ENCODE results near the gene VSIG2.

The VSIG2 gene

DNA sequence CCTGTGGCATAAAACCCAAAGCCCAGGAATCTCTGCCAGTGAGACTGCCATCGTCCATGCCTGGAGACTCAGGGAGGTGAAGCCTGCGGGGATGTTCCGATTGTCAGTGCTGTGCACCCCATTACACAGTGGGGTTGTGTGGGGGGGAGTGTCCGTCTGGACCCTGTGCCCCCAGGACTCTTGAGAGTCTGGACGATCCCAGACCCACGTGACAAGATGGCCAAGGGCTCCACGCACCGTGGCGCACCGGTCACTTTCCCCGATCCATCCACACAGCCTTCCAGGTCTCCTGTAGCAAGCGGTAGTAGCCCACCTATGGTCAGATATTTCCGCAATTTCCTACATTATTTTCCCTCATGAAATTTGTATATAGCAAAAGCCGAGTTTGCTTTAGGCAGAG is 33.3 kb downstream of the VSIG2 start:
- DNase-seq: no peak

DNA sequence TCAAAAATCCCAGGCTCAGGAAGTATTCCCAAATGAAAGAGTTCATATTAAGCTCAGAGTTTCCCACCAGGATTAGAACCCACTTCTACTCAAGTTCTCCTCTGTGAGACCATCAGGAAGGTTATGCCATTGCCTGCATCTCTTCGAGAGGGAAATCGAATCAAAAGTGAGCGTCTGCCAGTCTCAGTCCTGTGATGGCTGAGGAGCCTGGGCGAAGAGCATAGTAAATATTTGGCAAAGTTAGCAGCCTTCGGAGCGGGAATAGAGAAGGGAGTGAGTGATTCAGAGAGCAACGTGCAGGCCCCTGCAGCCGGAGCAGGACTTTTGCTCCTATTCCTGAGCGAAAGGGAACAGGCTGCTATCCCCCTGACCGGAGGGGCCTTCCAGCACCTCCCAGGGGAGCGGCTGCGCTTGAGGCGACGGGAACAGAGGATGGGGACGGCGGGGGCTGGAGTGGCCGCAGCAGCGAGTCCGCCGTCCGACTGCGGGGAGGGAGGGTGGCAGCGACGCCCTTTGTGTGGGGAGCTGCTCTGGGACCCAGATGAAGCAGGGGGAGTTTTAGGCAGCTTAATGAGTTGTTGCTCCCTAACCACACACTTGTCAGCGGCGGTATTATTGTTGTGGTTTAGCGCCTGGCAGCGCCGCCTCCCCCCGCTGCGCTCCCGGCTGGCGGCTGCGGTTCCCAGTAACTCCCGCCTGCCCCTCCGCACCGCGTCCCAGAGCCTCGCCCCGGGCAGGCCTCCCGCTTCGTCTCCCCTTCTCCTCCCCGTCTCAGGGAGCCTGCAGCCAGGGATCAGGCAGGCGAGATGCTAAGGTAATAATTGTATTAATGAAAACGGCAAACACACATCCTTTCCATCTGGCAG is 34.0 kb downstream of the VSIG2 start:
- peak in 2 of 5 experiments; percentile 15 to 44 for DNase-seq

DNA sequence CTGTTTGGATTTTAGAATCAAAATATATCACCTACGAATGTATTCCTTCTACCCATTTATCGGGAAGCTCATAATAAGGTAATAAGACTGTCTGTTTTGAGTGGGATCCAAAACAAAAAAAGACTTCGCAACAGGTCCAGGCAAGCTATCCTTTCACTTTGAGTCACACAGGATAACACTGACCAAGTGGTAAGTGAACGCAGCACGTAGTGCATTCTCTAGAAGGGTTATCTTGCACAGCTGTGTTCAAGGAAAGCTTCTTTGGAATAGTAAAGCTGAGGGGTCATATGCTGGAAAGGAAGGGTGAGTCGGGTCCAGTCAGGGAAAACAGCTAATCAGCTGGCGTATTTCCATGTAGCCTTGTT is 34.7 kb downstream of the VSIG2 start:
- DNase-seq: no peak

DNA sequence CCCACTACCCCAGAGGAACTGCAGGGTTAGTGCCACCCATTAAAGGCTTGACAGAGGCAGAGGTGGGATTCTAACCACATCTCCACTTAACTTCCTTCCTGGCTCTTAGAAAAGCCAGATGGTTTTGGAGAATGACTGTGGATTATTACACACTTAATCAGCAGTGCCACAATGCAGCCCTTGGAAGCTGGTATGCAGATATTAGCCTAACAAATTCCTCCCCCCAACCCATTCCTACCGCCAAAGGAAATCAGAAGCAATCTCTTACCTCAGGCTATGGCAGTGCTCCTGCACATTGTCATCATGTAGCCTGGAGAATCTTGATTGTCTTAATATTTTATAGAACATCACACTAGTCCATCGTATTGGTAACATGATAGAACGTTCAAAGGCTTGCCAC is 35.5 kb downstream of the VSIG2 start:
- no peak for DNase-seq

DNA sequence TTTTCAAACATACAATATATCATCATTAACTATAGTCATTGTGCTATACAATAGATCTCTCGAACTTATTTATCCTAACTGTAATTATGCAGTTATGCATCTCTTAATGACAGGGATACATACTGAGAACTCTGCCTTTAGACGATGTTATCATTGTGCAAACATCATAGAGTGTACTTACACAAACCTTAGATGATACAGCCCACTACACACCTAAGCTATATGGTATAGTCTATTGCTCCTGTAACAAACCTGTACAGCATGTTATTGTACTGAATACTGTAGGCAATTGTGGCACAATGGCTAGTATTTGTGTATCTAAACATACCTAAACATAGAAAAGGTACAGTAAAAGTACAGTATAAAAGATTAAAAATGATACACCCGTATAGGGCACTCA is 39.7 kb downstream of the VSIG2 start:
- no peak for DNase-seq

DNA sequence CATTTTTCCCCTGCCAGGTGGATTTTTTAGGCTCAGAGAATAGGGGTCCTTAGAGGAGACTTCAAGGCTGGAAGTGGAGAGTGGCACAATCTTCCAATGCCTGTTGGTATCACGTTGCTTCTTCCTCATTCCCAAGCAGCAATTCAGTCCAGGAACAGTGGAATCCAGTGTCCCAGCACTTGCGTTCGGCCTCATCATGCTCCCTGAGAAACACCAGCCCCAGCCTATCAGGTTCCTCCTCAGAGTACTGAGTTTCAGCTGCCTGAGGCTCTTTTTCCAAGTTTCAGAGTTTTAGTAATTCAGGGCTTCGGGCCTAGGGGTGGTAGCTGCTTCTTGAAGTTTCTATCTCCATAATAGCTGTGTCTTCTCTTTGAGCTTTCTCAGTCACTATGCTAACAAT is 44.2 kb downstream of the VSIG2 start:
- DNase-seq: no peak

DNA sequence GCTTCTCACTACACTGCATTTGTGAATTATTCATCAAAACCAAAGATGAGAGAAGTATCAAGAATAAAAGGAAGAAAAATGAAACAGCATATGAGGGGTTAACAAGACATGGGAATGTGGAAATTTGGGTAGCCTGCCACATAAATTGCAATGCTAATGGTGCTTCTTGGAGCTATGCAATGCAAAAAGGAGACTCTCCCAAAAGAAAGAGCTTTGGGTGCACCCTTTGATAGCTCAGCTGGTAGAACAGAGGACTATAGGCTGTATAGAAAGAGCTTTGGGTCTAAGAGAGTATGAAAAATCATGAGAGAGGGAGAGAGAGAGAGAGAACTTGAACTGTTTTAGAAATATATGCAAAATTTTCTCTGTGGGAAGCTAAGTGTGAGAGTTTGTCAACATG is 52.0 kb downstream of the VSIG2 start:
- no peak for DNase-seq

DNA sequence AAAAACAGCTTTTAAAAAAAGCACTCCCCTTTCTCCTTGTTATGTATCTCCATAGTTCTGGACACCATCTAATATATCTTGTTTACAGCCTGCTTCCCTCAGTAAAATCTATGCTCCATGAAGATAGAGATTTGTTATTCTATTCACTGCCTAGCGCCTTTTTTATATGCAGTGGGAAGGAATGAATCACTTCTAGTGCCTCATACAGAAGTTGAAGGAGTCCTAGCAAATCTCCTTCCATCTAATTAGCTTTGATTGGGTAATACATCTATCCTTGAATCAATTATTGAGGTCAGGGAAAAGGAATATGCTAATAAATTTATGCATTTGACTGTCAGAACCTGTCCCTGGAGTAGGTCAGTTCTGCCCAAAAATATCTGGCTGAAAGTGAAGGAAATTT is 52.5 kb downstream of the VSIG2 start:
- DNase-seq: no peak
